Mesodermal cell (in vitro differentiated cells): ENCODE data around the gene KLRC2.
"Not testable (repeated sequence)": the region's sequence is repeated elsewhere in the genome, so short reads cannot be mapped to it uniquely, and the experiment has no call there.

Experiments
- H3K27ac ChIP-seq: 2 replicates; pipeline ENCODE4 v1.7.0; 2013; ENCODE audit warnings: mild to moderate bottlenecking, low read depth, low read length, moderate library complexity; ENCODE audit not compliant: severe bottlenecking
- H3K36me3 ChIP-seq: 2 replicates; pipeline ENCODE4 v1.7.1; 2013; ENCODE audit warnings: mild to moderate bottlenecking, low read length, moderate library complexity; ENCODE audit not compliant: control insufficient read depth, insufficient read depth
- H3K4me1 ChIP-seq: one replicate; pipeline ENCODE4 v1.7.1; 2013; ENCODE audit warnings: mild to moderate bottlenecking, low read length; ENCODE audit not compliant: insufficient read depth, control insufficient read depth, poor library complexity, severe bottlenecking
- H3K4me3 ChIP-seq: 2 replicates; pipeline ENCODE4 v1.7.0; 2013; ENCODE audit warnings: low read length, control low read depth, mild to moderate bottlenecking; ENCODE audit not compliant: insufficient read depth, poor library complexity, severe bottlenecking; ENCODE audit errors: extremely low read depth
- H3K9me3 ChIP-seq: 2 replicates; pipeline ENCODE4 v1.7.1; 2013; ENCODE audit warnings: mild to moderate bottlenecking, low read length, moderate library complexity; ENCODE audit not compliant: control insufficient read depth
- WGBS, 2 experiments: methylation state at CpG; one replicate each; pipeline ENCODE4 v1.1.5; 2013; ENCODE audit warnings: missing lambda C conversion rate in 2 of 2; ENCODE audit not compliant: insufficient coverage in 2 of 2; 5-methylcytosine and 5-hydroxymethylcytosine counted together

The KLRC2 gene

DNA sequence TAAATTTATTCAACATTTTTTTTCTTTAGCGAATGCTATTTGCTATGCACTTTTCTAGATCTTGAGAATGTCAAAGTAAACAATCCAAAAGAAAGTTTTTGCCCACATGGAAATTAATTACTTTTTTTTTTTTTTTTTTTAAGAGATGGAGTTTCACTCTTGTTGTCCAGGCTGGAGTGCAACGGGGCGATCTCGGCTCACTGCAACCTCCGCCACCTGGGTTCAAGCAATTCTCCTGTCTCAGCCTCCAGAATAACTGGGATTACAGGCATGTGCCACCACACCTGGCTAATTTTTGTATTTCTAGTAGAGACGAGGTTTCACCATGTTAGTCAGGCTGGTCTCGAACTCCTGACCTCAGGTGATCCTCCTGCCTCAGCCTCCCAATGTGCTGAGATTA is 44.8 kb downstream of the KLRC2 start:
- H3K36me3 ChIP-seq, H3K4me3 ChIP-seq, H3K27ac ChIP-seq, H3K9me3 ChIP-seq, H3K4me1 ChIP-seq: not testable (repeated sequence)
- WGBS, 2 experiments = 95% methylated on average over 4 to 6 of the region's 7 CpGs

- H3K4me1 ChIP-seq = no peaks in the 10 kb centered on the region
- H3K36me3 ChIP-seq = no peaks in the 10 kb centered on the region
- no CpG with 5 or more reads among the region's 1 CpG for WGBS, 2 experiments
- no peak within 1 kb of the TSS for H3K4me3 ChIP-seq
- H3K9me3 ChIP-seq = no peaks in the 10 kb centered on the region
- no peak within 1 kb of the TSS for H3K27ac ChIP-seq
These were observed 45.9 kb downstream of the KLRC2 start, which contains the start of gene KLRK1 for GRCh38 chr12:10389904-10390303. TSS of gene KLRK1 (minus strand) at chr12:10390041. CDS start at chr12:10388810, 1,231 bp downstream.

GRCh38 chr12:10388624-10389413 is 47.0 kb downstream of the KLRC2 start:
- Histone ChIP-seq H3K4me3 (no peak overlapping the region), H3K36me3 (no peaks in the 10 kb centered on the region), H3K9me3 (peaks cover 7% of the 10 kb centered on the region), H3K4me1 (no peaks in the 10 kb centered on the region), H3K27ac (no peak overlapping the region)
- 80 to 85% methylated on average over 1 to 4 of the region's 9 CpGs for WGBS, 2 experiments

DNA sequence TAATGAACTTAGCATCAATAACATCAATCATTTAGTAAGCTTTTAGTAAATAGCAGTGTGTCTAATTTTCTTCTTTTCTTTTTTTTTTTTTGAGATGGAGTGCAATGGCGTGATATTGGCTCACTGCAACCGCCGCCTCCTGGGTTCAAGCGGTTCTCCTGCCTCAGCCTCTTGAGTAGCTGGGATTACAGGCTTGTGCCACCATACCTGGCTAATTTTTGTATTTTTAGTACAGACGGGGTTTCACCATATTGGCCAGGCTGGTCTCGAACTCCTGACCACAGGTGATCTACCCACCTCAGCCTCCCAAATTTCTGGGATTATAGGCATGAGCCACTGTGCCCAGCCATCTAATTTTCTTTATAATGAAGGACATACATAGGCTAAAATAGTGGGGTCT is 48.3 kb downstream of the KLRC2 start:
- 76 to 87% methylated on average over 2 to 3 of the region's 6 CpGs for WGBS, 2 experiments
- not testable (repeated sequence) for H3K9me3 ChIP-seq, H3K36me3 ChIP-seq, H3K4me1 ChIP-seq, H3K4me3 ChIP-seq, H3K27ac ChIP-seq

GRCh38 chr12:10386857-10387256 is 49.0 kb downstream of the KLRC2 start:
- Histone ChIP-seq H3K36me3 (no peaks in the 10 kb centered on the region), H3K27ac (no peak overlapping the region), H3K4me1 (no peaks in the 10 kb centered on the region), H3K9me3 (peaks cover 7% of the 10 kb centered on the region), H3K4me3 (no peak overlapping the region)
- WGBS, 2 experiments = no CpG with 5 or more reads among the region's 1 CpG

DNA sequence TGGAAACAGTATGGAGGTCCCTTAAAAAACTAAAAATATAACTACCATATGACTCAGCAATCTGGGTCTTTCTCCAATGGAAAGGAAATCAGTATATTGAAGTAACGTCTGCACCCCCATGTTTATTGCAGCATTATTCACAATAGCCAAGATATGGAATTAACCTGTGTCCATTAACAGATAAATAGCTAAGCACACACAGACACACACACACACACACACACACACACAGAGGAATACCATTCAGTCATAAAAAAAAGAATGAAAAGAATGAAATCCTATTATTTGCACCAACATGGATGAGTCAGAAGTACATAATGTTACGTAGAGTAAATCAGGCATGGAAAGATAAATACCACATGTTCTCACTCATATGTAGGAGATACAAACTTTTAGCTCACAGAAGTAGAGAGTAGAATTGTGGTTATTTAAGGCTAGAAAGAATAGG is 50.6 kb downstream of the KLRC2 start:
- no CpG with 5 or more reads among the region's 2 CpGs for WGBS, 2 experiments
- Histone ChIP-seq H3K4me3 (no peak overlapping the region), H3K9me3 (peaks cover 7% of the 10 kb centered on the region), H3K36me3 (no peaks in the 10 kb centered on the region), H3K4me1 (no peaks in the 10 kb centered on the region), H3K27ac (no peak overlapping the region)

DNA sequence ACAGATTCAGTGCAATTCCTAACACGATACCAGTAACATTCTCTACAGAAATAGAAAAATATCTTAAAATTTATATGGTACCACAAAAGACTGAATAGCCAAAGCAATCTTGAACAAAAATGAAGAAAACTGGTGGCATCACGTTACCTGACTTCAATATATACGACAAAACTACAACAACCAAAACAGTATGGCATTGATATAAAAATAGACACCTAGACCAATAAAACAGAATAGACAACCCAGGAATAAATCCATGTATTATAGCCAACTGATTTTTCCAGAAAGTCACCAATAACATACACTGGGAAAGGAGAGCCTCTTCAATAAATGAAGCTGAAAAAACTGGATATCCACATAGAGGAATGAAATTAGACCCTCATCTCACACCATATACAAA is 51.6 kb downstream of the KLRC2 start:
- no peak overlapping the region for H3K4me3 ChIP-seq
- no peaks in the 10 kb centered on the region for H3K4me1 ChIP-seq
- no peak overlapping the region for H3K27ac ChIP-seq
- H3K9me3 ChIP-seq = peaks cover 7% of the 10 kb centered on the region
- no CpG with 5 or more reads among the region's 3 CpGs for WGBS, 2 experiments
- H3K36me3 ChIP-seq = no peaks in the 10 kb centered on the region

DNA sequence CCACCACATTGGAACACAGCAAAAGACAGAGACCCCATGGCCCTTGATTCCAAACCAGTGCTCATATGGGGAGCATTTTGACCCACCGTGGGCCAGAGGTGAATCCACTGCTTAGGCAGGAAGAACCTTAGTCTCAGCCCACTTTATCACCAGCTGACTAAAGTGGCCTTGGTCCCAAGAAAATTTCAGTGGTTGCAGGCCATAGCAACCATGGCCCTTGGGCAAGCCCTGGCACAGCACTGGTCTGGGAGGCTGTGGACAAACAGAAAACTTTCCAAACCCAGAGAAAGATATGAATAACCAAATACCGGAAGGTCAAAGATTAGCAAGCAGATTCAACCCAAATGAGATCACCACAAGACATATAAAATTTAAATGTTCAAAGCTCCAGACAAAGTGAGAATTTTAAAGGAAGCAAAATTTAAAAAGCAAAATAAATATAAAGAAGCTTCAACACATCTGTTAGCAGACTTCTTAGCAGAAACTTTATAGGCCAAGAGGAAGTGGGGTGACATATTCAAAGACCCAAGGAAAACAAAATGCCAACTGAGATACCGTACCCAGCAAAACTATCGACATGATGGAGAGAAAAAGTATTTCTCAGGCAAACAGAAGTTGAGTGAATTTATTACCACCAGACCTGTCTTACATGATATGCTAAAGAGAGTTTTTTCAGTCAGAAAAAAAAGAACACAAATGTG is 53.7 kb downstream of the KLRC2 start:
- Histone ChIP-seq H3K27ac (no peak overlapping the region), H3K4me1 (no peaks in the 10 kb centered on the region), H3K4me3 (no peak overlapping the region), H3K36me3 (no peaks in the 10 kb centered on the region), H3K9me3 (peaks cover 7% of the 10 kb centered on the region)
- WGBS, 2 experiments = 100% methylated on average over 1 of the region's 4 CpGs; no CpG with 5 or more reads in 1 of the 2 experiments
